OCI-LY7 (cell line): ENCODE data around the gene SCRG1. TPM values are rescaled to one million over a fixed set of nuclear protein-coding genes. Genes with fewer than 3 reads are reported as not detected.

Experiments used
- BruUV-seq: library from RNA; stranded (reverse); fragments of 400-500 nt; replicated peaks from 2 replicates; lab custom pipeline; 2021; lab: Mats Ljungman, UMichigan
- CTCF ChIA-PET: fragments of 300-600 bp; sonication (Branson Sonifier 250); formaldehyde crosslinking; loops from one replicate; lab custom pipeline; 2022; ENCODE audit warnings: antibody characterized with exemption; ENCODE audit not compliant: unreplicated experiment; lab: Charles Lee
- POLR2A ChIA-PET: fragments of 300-600 bp; sonication (Branson Sonifier 250); formaldehyde crosslinking; loops from one replicate; lab custom pipeline; 2022; ENCODE audit warnings: antibody characterized with exemption; lab: Charles Lee
- DNase-seq: peaks from one replicate; pipeline ENCODE4 v3.0.0-alpha.2; 2015; ENCODE audit warnings: low spot score
- H2AFZ ChIP-seq: fragments of 200-600 bp; sonication (generic), shearing (Covaris generic); 2 replicates; pipeline ENCODE4 v1.6.1; 2014; ENCODE audit warnings: mild to moderate bottlenecking, antibody characterized with exemption, low read length, moderate library complexity
- H3K27ac ChIP-seq: fragments of 200-600 bp; sonication (generic); 2 replicates; pipeline ENCODE4 v1.5.1; 2014; ENCODE audit warnings: mixed run types, low read depth, mild to moderate bottlenecking, moderate library complexity, low read length, inconsistent platforms; ENCODE audit not compliant: poor library complexity, severe bottlenecking
- H3K36me3 ChIP-seq: fragments of 200-600 bp; sonication (generic); 2 replicates; pipeline ENCODE4 v1.6.1; 2014; ENCODE audit warnings: mild to moderate bottlenecking, antibody characterized with exemption, low read length, moderate library complexity, mixed read lengths; ENCODE audit not compliant: insufficient read depth
- H3K4me1 ChIP-seq: fragments of 200-600 bp; sonication (generic); 2 replicates; pipeline ENCODE4 v1.5.1; 2014; ENCODE audit warnings: mild to moderate bottlenecking, low read length; ENCODE audit not compliant: insufficient read depth, poor library complexity, severe bottlenecking
- H3K4me2 ChIP-seq: fragments of 200-600 bp; sonication (generic); 2 replicates; pipeline ENCODE4 v1.6.1; 2014; ENCODE audit warnings: mild to moderate bottlenecking, low read length
- H3K4me3 ChIP-seq: fragments of 200-600 bp; sonication (generic); 2 replicates; pipeline ENCODE4 v1.5.1; 2014; ENCODE audit warnings: mild to moderate bottlenecking, low read depth, low read length; ENCODE audit not compliant: poor library complexity, severe bottlenecking
- H3K79me2 ChIP-seq: fragments of 200-600 bp; sonication (generic); 2 replicates; pipeline ENCODE4 v1.6.1; 2016; ENCODE audit warnings: low read depth, mild to moderate bottlenecking, low read length, moderate library complexity, mixed read lengths; ENCODE audit not compliant: insufficient read depth
- H3K9me2 ChIP-seq: fragments of 200-600 bp; sonication (generic); 2 replicates; pipeline ENCODE4 v1.6.1; 2016; ENCODE audit warnings: mild to moderate bottlenecking, low read length, mixed read lengths; ENCODE audit not compliant: insufficient read depth
- H3K9me3 ChIP-seq: fragments of 200-600 bp; sonication (generic); 2 replicates; pipeline ENCODE4 v1.6.1; 2014; ENCODE audit warnings: mild to moderate bottlenecking, mixed run types, low read length, mixed read lengths
- H4K20me1 ChIP-seq: fragments of 200-600 bp; sonication (generic); 2 replicates; pipeline ENCODE4 v1.6.1; 2014; ENCODE audit warnings: mild to moderate bottlenecking, antibody characterized with exemption, low read length, moderate library complexity, mixed read lengths; ENCODE audit not compliant: insufficient read depth
- EZH2phosphoT487 ChIP-seq: fragments of 200-600 bp; sonication (generic); IDR thresholded peaks from 2 replicates; pipeline ENCODE4 v1.6.1; 2018; ENCODE audit warnings: low read depth, borderline replicate concordance, mild to moderate bottlenecking, mixed run types, antibody characterized with exemption, low read length, moderate library complexity, mixed read lengths
- intact Hi-C: fragments of 100-400 bp; cut with micrococcal nuclease; formaldehyde crosslinking; loops from one replicate; pipeline ENCODE4 v1.10.0; 2022; ENCODE audit not compliant: unreplicated experiment
- total RNA-seq, 2 experiments: library from RNA; depleted of rRNA in 1 of 2; stranded (reverse); fragments of >200 nt in 1 of 2; shearing (Covaris generic) in 1 of 2; gene quantifications; 2 replicates each; pipeline ENCODE4 v1.2.3, GENCODE V29; 2014 to 2022
- TF ChIP-seq, protein P1 (sequence below): fragments of 200-600 bp; sonication (generic); conservative IDR thresholded peaks from 2 replicates; pipeline ENCODE4 v1.5.1; 2014; ENCODE audit warnings: mild to moderate bottlenecking, antibody characterized with exemption, low read length, moderate library complexity, mixed read lengths

SCRG1 gene
- total RNA-seq, 2 experiments from 2014 or later = not detected

DNA sequence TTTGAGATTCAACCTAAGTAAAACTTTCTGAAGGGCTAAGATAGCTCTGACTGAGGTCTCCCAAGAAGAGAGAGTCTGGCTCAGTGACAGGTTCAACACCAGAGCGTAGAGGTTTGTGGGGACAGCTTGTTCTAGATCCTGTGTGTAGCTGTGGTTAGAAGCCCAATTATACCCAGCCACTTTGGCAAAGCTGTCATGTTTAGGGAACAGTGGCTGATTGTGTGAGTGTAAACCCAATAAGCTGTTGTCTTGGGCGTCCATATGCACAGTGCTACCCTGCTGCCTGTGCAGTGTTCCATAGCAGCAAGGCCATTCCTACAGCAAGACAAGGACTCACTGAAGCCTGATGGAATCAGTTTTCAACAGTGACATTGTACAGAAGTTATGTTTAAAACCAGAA is 11.2 kb upstream of the SCRG1 start:
- BruUV-seq = no TSS peak
- Histone ChIP-seq H3K36me3 (no peaks in the 10 kb centered on the region), H2AFZ (no peak overlapping the region), H3K27ac (no peak overlapping the region), H3K79me2 (no peaks in the 10 kb centered on the region), H3K4me3 (no peak overlapping the region), H3K4me1 (no peaks in the 10 kb centered on the region), H3K4me2 (no peak overlapping the region), H3K9me2 (no peaks in the 10 kb centered on the region), H4K20me1 (no peaks in the 10 kb centered on the region), H3K9me3 (no peaks in the 10 kb centered on the region)
- DNase-seq = no peak
- ChIA-PET POLR2A (interaction anchor here (0.7 to 1.7 kb wide), 2 partner anchors 11 to 64 kb away, joined by 3 to 6 read pairs; partner anchors contain the start of gene SCRG1), CTCF (no interaction called here)
- TF ChIP-seq, protein P1, sequence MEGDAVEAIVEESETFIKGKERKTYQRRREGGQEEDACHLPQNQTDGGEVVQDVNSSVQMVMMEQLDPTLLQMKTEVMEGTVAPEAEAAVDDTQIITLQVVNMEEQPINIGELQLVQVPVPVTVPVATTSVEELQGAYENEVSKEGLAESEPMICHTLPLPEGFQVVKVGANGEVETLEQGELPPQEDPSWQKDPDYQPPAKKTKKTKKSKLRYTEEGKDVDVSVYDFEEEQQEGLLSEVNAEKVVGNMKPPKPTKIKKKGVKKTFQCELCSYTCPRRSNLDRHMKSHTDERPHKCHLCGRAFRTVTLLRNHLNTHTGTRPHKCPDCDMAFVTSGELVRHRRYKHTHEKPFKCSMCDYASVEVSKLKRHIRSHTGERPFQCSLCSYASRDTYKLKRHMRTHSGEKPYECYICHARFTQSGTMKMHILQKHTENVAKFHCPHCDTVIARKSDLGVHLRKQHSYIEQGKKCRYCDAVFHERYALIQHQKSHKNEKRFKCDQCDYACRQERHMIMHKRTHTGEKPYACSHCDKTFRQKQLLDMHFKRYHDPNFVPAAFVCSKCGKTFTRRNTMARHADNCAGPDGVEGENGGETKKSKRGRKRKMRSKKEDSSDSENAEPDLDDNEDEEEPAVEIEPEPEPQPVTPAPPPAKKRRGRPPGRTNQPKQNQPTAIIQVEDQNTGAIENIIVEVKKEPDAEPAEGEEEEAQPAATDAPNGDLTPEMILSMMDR = no peak
- intact Hi-C loops = no loop called here

DNA sequence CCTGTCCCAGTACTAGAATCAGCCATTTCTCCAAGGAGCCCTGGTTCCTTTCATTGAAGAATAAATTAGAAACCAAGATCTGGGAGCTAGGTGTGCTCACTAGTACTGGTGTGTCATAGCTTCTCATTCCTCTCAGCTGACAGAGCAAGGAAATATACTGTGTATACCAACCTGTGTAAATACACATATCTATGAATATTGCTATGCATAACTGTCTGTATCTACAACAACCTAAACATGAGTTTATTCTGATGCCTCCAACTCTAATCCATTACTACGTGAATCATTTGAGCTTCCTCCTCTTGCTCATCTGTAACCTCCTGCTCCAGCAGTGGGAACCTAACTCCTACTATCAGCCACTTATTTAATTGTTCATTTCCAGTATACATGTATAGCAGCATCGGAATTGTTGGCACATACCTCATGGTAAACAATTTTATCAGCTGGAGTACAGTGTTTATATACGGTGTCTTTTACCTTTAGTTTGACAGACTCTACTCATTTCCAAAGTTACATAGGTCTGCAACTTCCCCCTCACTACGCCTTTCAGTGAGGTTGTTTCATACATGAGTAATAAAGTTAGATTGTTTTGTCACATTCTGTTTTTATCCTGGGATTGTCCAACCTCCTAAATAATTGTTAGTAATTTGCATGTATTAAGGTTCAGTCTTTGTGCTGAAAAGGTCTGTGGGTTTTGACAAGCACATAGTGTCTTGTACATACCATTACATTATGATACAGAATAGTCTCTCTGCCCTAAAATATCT is 7.1 kb upstream of the SCRG1 start:
- Histone ChIP-seq H3K9me2 (no peaks in the 10 kb centered on the region), H3K9me3 (no peaks in the 10 kb centered on the region), H3K79me2 (no peaks in the 10 kb centered on the region), H2AFZ (no peak overlapping the region), H3K27ac (no peak overlapping the region), H3K4me1 (no peaks in the 10 kb centered on the region), H3K36me3 (no peaks in the 10 kb centered on the region), H3K4me2 (no peak overlapping the region), H4K20me1 (no peaks in the 10 kb centered on the region), H3K4me3 (no peak overlapping the region)
- no peak for DNase-seq
- no TSS peak for BruUV-seq
- CTCF ChIA-PET = no interaction called here
- intact Hi-C loops = no loop called here
- POLR2A ChIA-PET = interaction anchor here (0.8 kb wide), 1 partner anchor 16 kb away, joined by 3 read pairs; no protein-coding TSS in a partner anchor
- no peak for TF ChIP-seq EZH2phosphoT487
- TF ChIP-seq, protein P1 = no peak

DNA sequence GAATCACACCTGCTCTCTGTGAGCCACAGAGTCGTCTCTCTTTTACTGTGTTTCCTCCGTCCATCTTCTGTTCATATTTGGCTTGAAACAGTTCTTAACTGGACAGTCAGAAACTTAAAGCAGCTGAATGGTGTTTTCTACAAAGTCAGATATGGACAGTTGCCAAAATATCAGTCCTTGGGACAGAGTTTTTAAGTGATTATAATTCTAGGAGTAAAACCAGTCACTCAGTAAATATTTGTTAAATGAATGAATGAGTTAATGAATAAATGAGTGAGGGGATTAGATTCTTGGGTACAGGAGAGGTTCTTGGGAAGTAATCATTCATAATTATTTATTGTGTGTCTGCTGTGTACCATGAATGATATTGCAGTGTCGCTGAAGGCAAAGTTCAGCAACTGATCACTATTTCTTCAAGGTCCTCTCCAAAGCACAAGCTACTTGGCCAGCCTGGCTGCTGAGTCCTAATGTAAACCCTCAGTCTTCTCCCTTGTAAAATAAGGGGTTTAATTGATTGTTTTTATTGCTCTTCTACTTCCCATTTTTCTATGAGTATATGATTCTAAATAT is 5.5 kb upstream of the SCRG1 start:
- H3K4me3 ChIP-seq = no peak overlapping the region
- H2AFZ ChIP-seq = no peak overlapping the region
- intact Hi-C loops = no loop called here
- BruUV-seq = no TSS peak
- POLR2A ChIA-PET = interaction anchor here (1.6 to 1.7 kb wide), 2 partner anchors 9 to 30 kb away, joined by 3 to 5 read pairs; no protein-coding TSS in a partner anchor
- TF ChIP-seq, protein P1 = no peak
- TF ChIP-seq EZH2phosphoT487 = no peak
- DNase-seq = no peak
- no peaks in the 10 kb centered on the region for H4K20me1 ChIP-seq
- no peak overlapping the region for H3K4me2 ChIP-seq
- no peaks in the 10 kb centered on the region for H3K9me3 ChIP-seq
- no peaks in the 10 kb centered on the region for H3K36me3 ChIP-seq
- H3K9me2 ChIP-seq = no peaks in the 10 kb centered on the region
- no peak overlapping the region for H3K27ac ChIP-seq
- no peaks in the 10 kb centered on the region for H3K4me1 ChIP-seq
- no peaks in the 10 kb centered on the region for H3K79me2 ChIP-seq
- CTCF ChIA-PET = no interaction called here
